Measurements from ENCODE around the gene REC8.
"Not testable (repeated sequence)": the region's sequence is repeated elsewhere in the genome, so short reads cannot be mapped to it uniquely, and the experiment has no call there.

REC8 gene

DNA sequence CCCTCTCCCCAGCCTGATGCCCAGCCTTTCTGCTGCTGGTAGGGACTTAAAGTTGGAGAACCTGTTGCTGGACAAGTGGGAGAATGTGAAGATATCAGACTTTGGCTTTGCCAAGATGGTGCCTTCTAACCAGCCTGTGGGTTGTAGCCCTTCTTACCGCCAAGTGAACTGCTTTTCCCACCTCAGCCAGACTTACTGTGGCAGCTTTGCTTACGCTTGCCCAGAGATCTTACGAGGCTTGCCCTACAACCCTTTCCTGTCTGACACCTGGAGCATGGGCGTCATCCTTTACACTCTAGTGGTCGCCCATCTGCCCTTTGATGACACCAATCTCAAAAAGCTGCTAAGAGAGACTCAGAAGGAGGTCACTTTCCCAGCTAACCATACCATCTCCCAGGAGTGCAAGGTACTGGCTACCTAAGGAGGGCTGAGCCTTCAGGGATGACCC lies 35.2 kb downstream of the REC8 start:
- DNase-seq: no peak

- DNase-seq: no peak
Measured at GRCh38 chr14:24207625-24208024, 35.7 kb downstream of the REC8 start.

- DNase-seq: no peak
Measured at GRCh38 chr14:24211311-24211710, 39.4 kb downstream of the REC8 start.

- DNase-seq: peak; percentile 92
Measured at GRCh38 chr14:24212924-24213865, 41.3 kb downstream of the REC8 start, which contains the start of gene CHMP4A. Gene CHMP4A (minus strand): TSS chr14:24213488. CDS start chr14:24213439, 49 bp downstream.

DNA sequence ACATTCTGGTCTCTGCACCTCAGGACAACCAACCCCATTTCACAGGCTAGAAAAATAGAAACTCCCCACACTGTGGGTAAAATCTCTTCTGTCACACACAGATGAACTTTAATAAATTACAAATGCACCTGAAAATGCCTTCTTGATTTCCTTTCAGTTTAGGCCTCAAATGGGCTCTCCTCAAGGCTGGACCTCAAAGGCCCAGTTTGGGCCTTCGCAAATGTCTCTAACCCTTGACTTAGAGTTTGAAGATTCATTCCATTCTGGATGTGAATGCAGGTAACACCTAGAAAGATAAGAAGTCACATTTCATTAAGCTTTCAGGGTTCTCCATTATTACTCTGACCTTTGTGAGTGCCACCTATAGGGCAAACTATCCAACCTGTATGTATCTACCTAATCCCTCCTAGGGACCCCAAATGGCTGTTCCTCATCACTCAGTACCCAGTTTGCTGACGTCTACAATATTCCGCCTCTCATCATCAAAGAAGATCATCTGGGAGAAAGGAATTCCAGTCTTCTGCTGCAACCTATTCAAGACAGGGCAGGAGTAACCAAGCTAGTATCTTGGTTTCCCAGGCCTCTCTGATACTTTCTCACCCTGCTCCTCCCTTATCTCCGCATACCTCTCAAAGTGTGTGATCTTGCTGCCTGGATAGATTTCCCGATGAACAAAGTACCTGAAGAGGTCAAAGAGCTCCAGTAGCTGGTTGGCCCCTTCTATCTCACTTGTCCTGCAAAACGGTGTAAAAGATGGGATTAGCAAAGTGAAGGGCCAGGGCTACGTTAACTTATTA lies 42.2 kb downstream of the REC8 start:
- no peak for DNase-seq

DNA sequence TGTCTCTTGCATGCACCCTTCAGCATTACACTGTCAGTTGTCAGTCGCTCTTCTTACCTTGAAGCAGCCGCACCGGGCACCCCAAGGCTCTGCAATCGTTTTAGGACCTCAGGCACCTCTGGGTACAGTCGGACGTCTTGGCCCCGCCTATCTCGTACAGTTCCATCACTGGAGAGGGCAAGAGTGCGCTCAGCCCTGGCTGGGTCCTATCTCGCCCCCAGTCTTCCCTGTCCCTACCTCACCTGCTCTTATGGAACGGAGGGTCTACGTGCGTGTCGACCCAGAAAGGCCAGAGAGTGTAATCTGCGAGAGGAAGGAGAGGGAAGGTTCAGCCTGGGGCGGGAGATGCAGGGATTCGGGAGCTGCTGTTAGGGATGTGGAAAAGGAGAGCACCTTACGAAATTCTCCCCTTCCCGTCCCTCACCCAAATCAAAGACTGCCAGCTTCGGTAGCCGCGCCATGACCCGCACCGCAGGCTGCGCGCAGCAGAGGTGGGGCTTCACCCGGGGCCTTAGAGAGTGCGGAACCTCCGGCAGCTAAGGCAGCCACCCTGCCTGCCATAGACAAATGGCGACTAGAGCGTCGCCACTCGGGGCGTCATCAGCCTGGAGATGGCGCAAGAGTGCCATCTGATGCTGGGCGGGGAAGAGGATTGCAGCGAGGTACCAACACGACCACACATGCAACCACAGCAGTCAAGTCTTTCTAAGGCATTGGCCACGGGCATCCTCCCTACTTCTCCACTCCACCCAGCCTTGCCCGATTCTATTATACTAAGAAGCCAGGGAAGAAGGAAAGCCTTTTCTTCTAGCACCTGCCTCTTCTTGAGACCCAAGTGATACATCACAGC lies 43.8 kb downstream of the REC8 start, which contains the start of gene MDP1:
Gene MDP1, minus strand, starts transcription at position 572 of the 850 bp plus-strand sequence. Its CDS starts 111 bp downstream, at position 461.
- peak; percentile 86 for DNase-seq

DNA sequence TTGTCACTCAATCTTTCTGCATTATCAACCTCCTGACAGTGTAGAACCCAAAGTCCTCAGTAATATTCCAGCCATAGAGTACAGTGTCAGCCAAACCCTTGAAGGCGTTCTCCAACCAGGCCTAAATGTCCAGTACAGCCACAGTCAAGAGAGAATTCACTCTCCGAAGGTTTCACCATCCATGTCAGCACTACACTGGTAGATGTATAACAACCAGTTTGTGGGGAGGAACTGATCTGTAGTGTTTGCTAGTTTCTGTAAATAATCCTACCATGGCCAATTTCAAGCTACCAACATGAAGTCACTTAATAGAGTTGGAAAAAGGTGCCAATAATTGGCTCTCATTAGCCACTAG lies 44.4 kb downstream of the REC8 start:
- no peak for DNase-seq

DNA sequence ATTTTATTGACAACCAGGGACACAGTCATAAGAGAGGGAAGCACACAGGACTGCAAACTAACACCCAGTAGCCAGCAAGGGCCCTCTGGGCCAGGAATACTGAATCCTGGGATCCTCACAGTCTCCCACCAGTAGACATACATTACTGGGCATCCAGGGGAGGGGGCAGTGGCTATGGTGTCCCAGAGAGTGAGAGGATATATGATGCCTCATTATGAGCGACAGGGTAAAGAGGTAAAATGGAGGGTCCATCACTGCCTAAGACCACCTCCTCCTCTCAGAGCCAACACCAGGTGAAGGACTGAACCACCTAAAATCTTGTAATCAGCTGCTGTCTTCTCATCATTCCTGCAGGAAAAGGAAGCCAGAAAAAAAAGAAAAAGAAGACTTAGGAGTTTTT lies 45.0 kb downstream of the REC8 start:
- DNase-seq: not testable (repeated sequence)

DNA sequence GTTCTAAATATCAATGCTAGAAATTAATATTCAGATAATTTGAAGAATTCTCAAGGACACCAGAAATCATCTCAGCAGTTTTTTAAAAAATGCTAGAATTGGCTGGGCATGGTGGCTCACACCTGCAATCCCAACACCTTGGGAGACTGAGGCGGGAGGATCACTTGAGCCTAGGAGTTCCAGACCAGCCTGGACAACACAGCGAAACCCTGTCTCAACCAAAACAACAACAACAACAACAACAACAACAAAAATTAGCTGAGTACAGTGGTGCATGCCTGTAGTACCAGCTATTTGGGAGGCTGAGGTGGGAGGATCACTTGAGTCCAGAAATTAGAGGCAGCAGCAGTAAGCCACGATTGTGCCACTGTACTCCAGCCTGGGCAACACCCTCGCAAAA lies 47.2 kb downstream of the REC8 start:
- no peak for DNase-seq

GRCh38 chr14:24219521-24219920 lies 47.6 kb downstream of the REC8 start:
- no peak for DNase-seq

- DNase-seq: not testable (repeated sequence)
Measured at GRCh38 chr14:24222987-24223386, 51.1 kb downstream of the REC8 start.

DNA sequence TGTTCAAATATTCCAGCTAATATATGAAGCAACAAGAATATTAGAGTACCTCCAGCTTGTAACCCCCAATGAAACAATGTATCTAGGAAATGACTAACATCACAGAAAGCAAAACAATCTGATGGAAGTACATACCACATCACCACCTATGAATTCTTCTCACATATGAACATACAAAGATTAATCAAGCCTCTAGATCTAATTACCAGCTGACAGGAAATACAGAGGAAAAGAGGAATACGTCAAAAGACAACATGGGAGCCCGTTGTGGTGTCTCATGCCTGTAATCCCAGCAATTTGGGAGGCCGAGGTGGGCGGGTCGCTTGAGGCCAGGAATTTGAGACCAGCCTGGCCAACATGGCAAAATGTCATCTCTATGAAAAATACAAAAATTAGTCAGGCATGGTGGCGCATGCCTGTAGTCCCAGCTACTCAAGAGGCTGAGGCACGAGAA lies 52.8 kb downstream of the REC8 start:
- DNase-seq: no peak

DNA sequence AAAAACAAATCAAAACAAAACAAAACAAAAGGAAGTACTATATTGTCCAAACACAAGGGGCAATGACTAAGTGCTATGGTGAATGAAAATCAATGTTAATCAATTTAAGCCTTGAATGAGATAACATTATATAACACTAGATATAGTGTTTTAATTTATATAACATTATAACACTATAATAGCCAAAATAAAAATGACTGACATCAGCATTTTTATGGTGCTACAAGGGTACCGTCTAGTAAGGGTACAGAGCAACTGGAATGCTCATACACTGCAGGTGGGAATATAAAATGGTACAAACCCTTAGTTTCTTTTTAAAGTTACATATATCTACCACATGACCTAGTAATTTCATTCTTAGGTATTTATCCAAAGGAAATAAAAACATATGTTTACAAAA lies 54.6 kb downstream of the REC8 start:
- no peak for DNase-seq

GRCh38 chr14:24228902-24229301 lies 57.0 kb downstream of the REC8 start:
- DNase-seq: no peak

Data from NCI-H774 (cell line).